ENCODE data around the gene PLXND1.

The PLXND1 gene

GRCh38 chr3:129638481-129638880 is 32.0 kb upstream of the PLXND1 start:
- TF ChIP-seq, protein P1, sequence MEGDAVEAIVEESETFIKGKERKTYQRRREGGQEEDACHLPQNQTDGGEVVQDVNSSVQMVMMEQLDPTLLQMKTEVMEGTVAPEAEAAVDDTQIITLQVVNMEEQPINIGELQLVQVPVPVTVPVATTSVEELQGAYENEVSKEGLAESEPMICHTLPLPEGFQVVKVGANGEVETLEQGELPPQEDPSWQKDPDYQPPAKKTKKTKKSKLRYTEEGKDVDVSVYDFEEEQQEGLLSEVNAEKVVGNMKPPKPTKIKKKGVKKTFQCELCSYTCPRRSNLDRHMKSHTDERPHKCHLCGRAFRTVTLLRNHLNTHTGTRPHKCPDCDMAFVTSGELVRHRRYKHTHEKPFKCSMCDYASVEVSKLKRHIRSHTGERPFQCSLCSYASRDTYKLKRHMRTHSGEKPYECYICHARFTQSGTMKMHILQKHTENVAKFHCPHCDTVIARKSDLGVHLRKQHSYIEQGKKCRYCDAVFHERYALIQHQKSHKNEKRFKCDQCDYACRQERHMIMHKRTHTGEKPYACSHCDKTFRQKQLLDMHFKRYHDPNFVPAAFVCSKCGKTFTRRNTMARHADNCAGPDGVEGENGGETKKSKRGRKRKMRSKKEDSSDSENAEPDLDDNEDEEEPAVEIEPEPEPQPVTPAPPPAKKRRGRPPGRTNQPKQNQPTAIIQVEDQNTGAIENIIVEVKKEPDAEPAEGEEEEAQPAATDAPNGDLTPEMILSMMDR (IDR thresholded peaks at IDR 0.05; ENCODE audit: borderline replicate concordance, extremely low read depth, low read length, poor library complexity, severe bottlenecking), result no peak
- H3K4me2 ChIP-seq (ENCODE audit: insufficient read depth, low read length), result no peak overlapping the region
- no peak overlapping the region for H2AFZ ChIP-seq (ENCODE audit: low read depth, low read length)
- H3K9ac ChIP-seq (ENCODE audit: low read depth, low read length), result no peak overlapping the region
- H3K27me3 ChIP-seq (ENCODE audit: insufficient read depth, low read length, poor library complexity), result no peaks in the 10 kb centered on the region
- H3K36me3 ChIP-seq (ENCODE audit: insufficient read depth, low read length), result no peaks in the 10 kb centered on the region
- ATAC-seq (ENCODE audit: insufficient read depth, low read depth) (no peak), DNase-seq (no peak)
- no peaks in the 10 kb centered on the region for H3K79me2 ChIP-seq (ENCODE audit: insufficient read depth, low read length)
- H3K9me3 ChIP-seq (ENCODE audit: insufficient read depth, low read length, severe bottlenecking), result no peaks in the 10 kb centered on the region
- H3K4me3 ChIP-seq (ENCODE audit: low read depth in 1 of 2, low read length in 2 of 2), result no peak overlapping the region
- H3K27ac ChIP-seq (ENCODE audit: low read length), result no peak overlapping the region
- no peaks in the 10 kb centered on the region for H3K4me1 ChIP-seq (ENCODE audit: insufficient read depth, low read length)
- H4K20me1 ChIP-seq (ENCODE audit: insufficient read depth, low read length), result no peaks in the 10 kb centered on the region

DNA sequence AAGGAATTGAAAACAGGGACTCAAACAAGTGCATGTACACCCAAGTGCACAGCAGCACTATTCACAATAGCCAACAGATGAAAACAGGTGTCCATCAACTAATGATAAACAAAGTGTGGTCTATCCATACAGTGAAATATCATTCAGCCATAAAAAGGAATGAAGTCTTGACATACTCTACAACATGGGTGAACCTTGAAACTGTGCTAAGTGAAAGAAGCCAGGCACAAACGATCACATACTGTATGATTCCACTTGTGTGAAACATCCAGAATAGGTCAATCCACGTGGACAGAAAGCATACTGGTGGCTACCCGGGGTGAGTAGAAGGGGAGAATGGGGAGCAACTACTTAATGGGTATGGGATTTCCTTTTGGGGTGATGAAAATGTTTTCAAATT is 29.6 kb upstream of the PLXND1 start:
- no peaks in the 10 kb centered on the region for H3K36me3 ChIP-seq (ENCODE audit: insufficient read depth, low read length)
- H3K9ac ChIP-seq (ENCODE audit: low read depth, low read length), result no peak overlapping the region
- no peak overlapping the region for H3K4me2 ChIP-seq (ENCODE audit: insufficient read depth, low read length)
- H3K4me1 ChIP-seq (ENCODE audit: insufficient read depth, low read length), result no peaks in the 10 kb centered on the region
- no peak for TF ChIP-seq EZH2 (IDR thresholded peaks at IDR 0.05; ENCODE audit: borderline replicate concordance, low read depth, low read length, severe bottlenecking)
- TF ChIP-seq, protein P1 (IDR thresholded peaks at IDR 0.05; ENCODE audit: borderline replicate concordance, extremely low read depth, low read length, poor library complexity, severe bottlenecking), result no peak
- no peaks in the 10 kb centered on the region; the same call in 1 of the 2 replicates for H4K20me1 ChIP-seq (ENCODE audit: insufficient read depth, low read length)
- no peak overlapping the region for H2AFZ ChIP-seq (ENCODE audit: low read depth, low read length)
- no peak overlapping the region for H3K4me3 ChIP-seq (ENCODE audit: low read depth in 1 of 2, low read length in 2 of 2)
- no peak for DNase-seq
- H3K27ac ChIP-seq (ENCODE audit: low read length), result no peak overlapping the region
- ATAC-seq (ENCODE audit: insufficient read depth, low read depth), result no peak
- no peaks in the 10 kb centered on the region for H3K79me2 ChIP-seq (ENCODE audit: insufficient read depth, low read length)
- no peaks in the 10 kb centered on the region for H3K27me3 ChIP-seq (ENCODE audit: insufficient read depth, low read length, poor library complexity)
- H3K9me3 ChIP-seq (ENCODE audit: insufficient read depth, low read length, severe bottlenecking), result no peaks in the 10 kb centered on the region

- DNase-seq (no peak), ATAC-seq (ENCODE audit: insufficient read depth, low read depth) (no peak)
- no peaks in the 10 kb centered on the region; the same call in 1 of the 2 replicates for H4K20me1 ChIP-seq (ENCODE audit: insufficient read depth, low read length)
- no peak overlapping the region for H3K4me2 ChIP-seq (ENCODE audit: insufficient read depth, low read length)
- no peak for TF ChIP-seq EZH2 (IDR thresholded peaks at IDR 0.05; ENCODE audit: borderline replicate concordance, low read depth, low read length, severe bottlenecking)
- TF ChIP-seq, protein P1 (IDR thresholded peaks at IDR 0.05; ENCODE audit: borderline replicate concordance, extremely low read depth, low read length, poor library complexity, severe bottlenecking), result no peak
- H3K79me2 ChIP-seq (ENCODE audit: insufficient read depth, low read length), result no peaks in the 10 kb centered on the region
- no peak overlapping the region for H2AFZ ChIP-seq (ENCODE audit: low read depth, low read length)
- no peak overlapping the region for H3K9ac ChIP-seq (ENCODE audit: low read depth, low read length)
- H3K27me3 ChIP-seq (ENCODE audit: insufficient read depth, low read length, poor library complexity), result no peaks in the 10 kb centered on the region
- H3K36me3 ChIP-seq (ENCODE audit: insufficient read depth, low read length), result no peaks in the 10 kb centered on the region
- H3K27ac ChIP-seq (ENCODE audit: low read length), result no peak overlapping the region
- H3K4me3 ChIP-seq (ENCODE audit: low read depth in 1 of 2, low read length in 2 of 2), result no peak overlapping the region
- no peaks in the 10 kb centered on the region for H3K9me3 ChIP-seq (ENCODE audit: insufficient read depth, low read length, severe bottlenecking)
- no peaks in the 10 kb centered on the region for H3K4me1 ChIP-seq (ENCODE audit: insufficient read depth, low read length)
Measured at GRCh38 chr3:129635656-129636055, 29.2 kb upstream of the PLXND1 start.
